HEK293T (cell line): ENCODE measurements around the gene FAM90A1.
"Not testable (repeated sequence)": the region's sequence is repeated elsewhere in the genome, so short reads cannot be mapped to it uniquely, and the experiment has no call there.

Experiments used
- ELF4 ChIP-seq: fragments of 450-650 bp; IDR thresholded peaks from 2 replicates; pipeline ENCODE4 v1.6.1; 2017; ENCODE audit warnings: antibody characterized with exemption
- FOXK2 ChIP-seq: fragments of 450-650 bp; IDR thresholded peaks from 2 replicates; pipeline ENCODE4 v1.6.1; 2016; ENCODE audit warnings: mild to moderate bottlenecking
- SUZ12 ChIP-seq: fragments of 450-650 bp; IDR thresholded peaks from 2 replicates; pipeline ENCODE4 v1.6.1; 2016; ENCODE audit warnings: mild to moderate bottlenecking
- TARDBP ChIP-seq: fragments of 450-650 bp; IDR thresholded peaks from 2 replicates; pipeline ENCODE4 v1.6.1; 2016

- TF ChIP-seq ELF4, SUZ12, FOXK2, TARDBP: not testable (repeated sequence)
Observed at GRCh38 chr12:8242880-8243681, 15.7 kb upstream of the FAM90A1 start.
